CD4-positive, alpha-beta memory T cell (primary cell): ENCODE measurements around the gene XXYLT1. TPM values are rescaled to one million over a fixed set of nuclear protein-coding genes. Genes with fewer than 3 reads are reported as not detected.

Experiments
- CTCF ChIA-PET: fragments of 350-600 bp; sonication (Branson Sonifier 250); formaldehyde crosslinking; loops from one replicate; lab custom pipeline; 2021; ENCODE audit warnings: inconsistent platforms; ENCODE audit not compliant: partially characterized antibody; lab: Charles Lee
- POLR2A ChIA-PET: fragments of 350-600 bp; sonication (Branson Sonifier 250); formaldehyde crosslinking; loops from one replicate; lab custom pipeline; 2021; ENCODE audit not compliant: partially characterized antibody; lab: Charles Lee
- DNase-seq, 5 donors: peaks; one replicate each; pipeline versions ENCODE4 v3.0.0 to v3.0.0-alpha.2; 2020 to 2022; ENCODE audit warnings: mixed read lengths in 1 of 5
- H3K27ac ChIP-seq: one replicate; pipeline ENCODE4 v1.7.0; 2013; ENCODE audit warnings: low read depth, low read length
- H3K27me3 ChIP-seq: 2 replicates; pipeline ENCODE4 v1.7.0; 2013; ENCODE audit warnings: mild to moderate bottlenecking, low read length, moderate library complexity; ENCODE audit not compliant: insufficient read depth
- H3K36me3 ChIP-seq: 2 replicates; pipeline ENCODE4 v1.7.0; 2013; ENCODE audit warnings: mild to moderate bottlenecking, low read length, moderate library complexity; ENCODE audit not compliant: insufficient read depth
- H3K4me1 ChIP-seq: 2 replicates; pipeline ENCODE4 v1.7.0; 2013; ENCODE audit warnings: mild to moderate bottlenecking, low read length, moderate library complexity; ENCODE audit not compliant: insufficient read depth
- H3K4me3 ChIP-seq, 2 donors: one replicate each; pipeline ENCODE4 v1.7.0; 2013; ENCODE audit warnings: low read length in 2 of 2, mild to moderate bottlenecking in 1 of 2
- H3K9me3 ChIP-seq, 2 donors: one replicate each; pipeline ENCODE4 v1.7.0; 2013; ENCODE audit warnings: low read length in 2 of 2, control low read depth in 1 of 2; ENCODE audit not compliant: control insufficient read depth in 1 of 2
- H3K27ac Mint-ChIP-seq, 7 donors: one replicate each; pipeline ENCODE4 v1.8.0; 2020 to 2021; ENCODE audit warnings: mixed read lengths in 7 of 7, mild to moderate bottlenecking in 6 of 7, inconsistent platforms in 3 of 7, moderate library complexity in 3 of 7
- H3K27me3 Mint-ChIP-seq, 2 donors: one replicate each; pipeline ENCODE4 v1.8.0; 2020 to 2021; ENCODE audit warnings: mixed read lengths in 2 of 2
- H3K36me3 Mint-ChIP-seq, 2 donors: one replicate each; pipeline ENCODE4 v1.8.0; 2020 to 2021; ENCODE audit warnings: mixed read lengths in 2 of 2, inconsistent platforms in 1 of 2, mild to moderate bottlenecking in 1 of 2
- H3K4me1 Mint-ChIP-seq, 4 donors: one replicate each; pipeline ENCODE4 v1.8.0; 2020 to 2021; ENCODE audit warnings: mixed read lengths in 4 of 4, mild to moderate bottlenecking in 1 of 4
- H3K4me3 Mint-ChIP-seq, 8 donors: one replicate each; pipeline ENCODE4 v1.8.0; 2020 to 2021; ENCODE audit warnings: mixed read lengths in 8 of 8, mild to moderate bottlenecking in 7 of 8, moderate library complexity in 6 of 8, inconsistent platforms in 3 of 8
- H3K9me3 Mint-ChIP-seq, 8 donors: one replicate each; pipeline ENCODE4 v1.8.0; 2020 to 2021; ENCODE audit warnings: mixed read lengths in 8 of 8, mild to moderate bottlenecking in 5 of 8, inconsistent platforms in 3 of 8, moderate library complexity in 1 of 8
- intact Hi-C: fragments of 100-400 bp; cut with micrococcal nuclease; formaldehyde crosslinking; loops from one replicate; pipeline ENCODE4 v1.15.1; 2023
- polyA plus RNA-seq, 2 donors: library from polyadenylated mRNA; unstranded; fragments of 300-500 nt; fragmentation: Illumina TruSeq; gene quantifications; one replicate each; pipeline ENCODE4 v1.2.3, GENCODE V29; 2021
- total RNA-seq, 2 experiments: library from RNA; stranded (reverse); gene quantifications; one replicate each; pipeline ENCODE4 v1.2.3, GENCODE V29; 2021

Gene XXYLT1
- total and polyA plus RNA-seq, 4 experiments from 2014 or later: 3.9 to 6.3 (median 4.3) TPM

- Histone ChIP-seq H3K27me3 (no peaks in the 10 kb centered on the region), H3K9me3 (no peaks in the 10 kb centered on the region), H3K4me1 (peaks cover 18% of the 10 kb centered on the region), H3K36me3 (no peaks in the 10 kb centered on the region), H3K27ac (no peak overlapping the region), H3K4me3 (no peak overlapping the region)
- intact Hi-C loops: no loop called here
- Mint-ChIP-seq H3K36me3 (peaks cover 4 to 11% of the 10 kb centered on the region in 2 donors), H3K27me3 (no peaks in the 10 kb centered on the region), H3K4me1 (peaks cover 5 to 19% (median 14%) of the 10 kb centered on the region in 4 donors), H3K4me3 (no peak overlapping the region), H3K27ac (peak overlapping the region in 2 of 7 donors; percentile 31 to 47), H3K9me3 (no peaks in the 10 kb centered on the region)
- ChIA-PET POLR2A (no interaction called here), CTCF (interaction anchor here (1.1 to 6.5 kb wide), 8 partner anchors 12 to 592 kb away, joined by 3 to 112 read pairs (median 4); no protein-coding TSS in a partner anchor)
- no peak for DNase-seq
These were observed 3.5 kb upstream of the XXYLT1 start for GRCh38 chr3:195274259-195274966.

GRCh38 chr3:195271410-195272243, 668 bp upstream of the XXYLT1 start:
- CTCF ChIA-PET: interaction anchor here (0.6 to 6.5 kb wide), 50 partner anchors 8 to 644 kb away, joined by 3 to 112 read pairs (median 4); partner anchors contain the start of genes ACAP2, LSG1, PPP1R2 and TNK2

DNA sequence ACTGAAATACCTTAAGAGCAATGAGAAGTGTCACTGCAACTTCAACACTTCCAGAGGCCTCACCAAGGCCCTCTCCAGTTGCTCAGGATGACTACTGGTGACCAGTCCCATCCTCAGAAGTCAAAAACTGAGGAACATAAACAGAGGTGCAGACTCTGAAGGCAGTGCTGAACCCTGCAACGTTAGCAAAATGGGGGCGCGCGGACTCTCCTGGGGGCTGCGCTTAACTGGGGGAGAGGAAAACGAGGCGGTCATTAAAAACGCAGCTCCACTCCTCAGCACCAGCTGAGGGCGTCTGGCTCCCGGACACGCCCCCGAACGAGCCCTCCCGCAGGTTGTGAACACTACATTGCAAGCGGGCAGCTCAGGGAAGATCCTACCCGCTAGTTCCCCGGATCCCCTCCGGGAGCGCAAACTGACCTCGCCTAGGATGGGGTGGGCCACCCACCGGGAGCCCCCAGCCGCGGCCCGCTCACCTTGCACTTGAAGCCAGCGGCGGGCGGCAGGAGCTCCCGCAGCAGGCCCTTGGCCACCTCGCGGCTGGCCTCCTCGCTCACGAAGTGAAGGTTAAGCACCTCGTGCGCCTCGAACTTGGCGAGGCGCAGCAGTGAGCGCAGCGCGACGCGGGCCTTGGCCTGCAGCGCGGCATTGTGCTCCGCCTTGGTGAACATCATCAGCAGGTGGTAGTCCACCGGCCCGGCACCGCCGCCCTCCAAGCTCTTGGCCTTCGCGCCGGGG, 711 bp downstream of the XXYLT1 start:
- Histone ChIP-seq H3K4me1 (peaks cover 25% of the 10 kb centered on the region), H3K9me3 (no peaks in the 10 kb centered on the region), H3K27me3 (no peaks in the 10 kb centered on the region), H3K4me3 (peak overlapping the region; percentile 36 to 82), H3K27ac (peak overlapping the region; percentile 55), H3K36me3 (no peaks in the 10 kb centered on the region)
- peak in 1 of 5 donors; percentile 28 for DNase-seq
- H3K9me3 Mint-ChIP-seq: no peaks in the 10 kb centered on the region
- H3K36me3 Mint-ChIP-seq: peaks cover 0 to 8% of the 10 kb centered on the region in 2 donors
- ChIA-PET POLR2A (interaction anchor here (0.7 to 3.6 kb wide), 20 partner anchors 8 to 686 kb away, joined by 3 to 33 read pairs (median 5); partner anchors contain the start of genes ACAP2, FAM43A, LSG1 and PPP1R2), CTCF (interaction anchor here (0.7 to 6.5 kb wide), 24 partner anchors 9 to 643 kb away, joined by 3 to 112 read pairs (median 10); partner anchors contain the start of genes ACAP2, LSG1 and PPP1R2)
- H3K27ac Mint-ChIP-seq: peak overlapping the region; percentile 12 to 81 (median 74)
- peaks cover 10 to 29% (median 23%) of the 10 kb centered on the region in 4 donors for H3K4me1 Mint-ChIP-seq
- H3K27me3 Mint-ChIP-seq: no peaks in the 10 kb centered on the region
- H3K4me3 Mint-ChIP-seq: peak overlapping the region; percentile 80 to 89 (median 84)
- intact Hi-C loops: loop anchor here (2.0 kb wide), 2 partner anchors 281 to 645 kb away; no protein-coding TSS in a partner anchor

More at GRCh38 chr3:195271410-195272243, 668 bp upstream of the XXYLT1 start:
- Mint-ChIP-seq H3K9me3 (no peaks in the 10 kb centered on the region), H3K4me1 (peaks cover 10 to 29% (median 23%) of the 10 kb centered on the region in 4 donors), H3K27ac (peak overlapping the region; percentile 77 to 94 (median 93)), H3K4me3 (peak overlapping the region; percentile 85 to 93 (median 87)), H3K27me3 (no peaks in the 10 kb centered on the region), H3K36me3 (peaks cover 0 to 2% of the 10 kb centered on the region in 2 donors)
- intact Hi-C loops: loop anchor here (1.0 to 2.0 kb wide), 7 partner anchors 11 to 643 kb away; partner anchors contain the start of gene ACAP2
- POLR2A ChIA-PET: interaction anchor here (0.8 to 3.6 kb wide), 23 partner anchors 10 to 637 kb away, joined by 3 to 33 read pairs (median 5); partner anchors contain the start of genes ACAP2, FAM43A, LSG1 and PPP1R2
- no peaks in the 10 kb centered on the region for H3K36me3 ChIP-seq
- peak; percentile 84 to 87 (median 84) for DNase-seq
- H3K27ac ChIP-seq: peak overlapping the region; percentile 55
- no peaks in the 10 kb centered on the region for H3K9me3 ChIP-seq
- peaks cover 25% of the 10 kb centered on the region for H3K4me1 ChIP-seq
- no peaks in the 10 kb centered on the region for H3K27me3 ChIP-seq
- peak overlapping the region; percentile 82 to 90 for H3K4me3 ChIP-seq

- H3K4me3 Mint-ChIP-seq: peak overlapping the region; percentile 80 to 89 (median 84)
- peak overlapping the region; percentile 36 to 82 for H3K4me3 ChIP-seq
- no peak for DNase-seq
- no peaks in the 10 kb centered on the region for H3K36me3 ChIP-seq
- H3K9me3 Mint-ChIP-seq: no peaks in the 10 kb centered on the region
- peak overlapping the region in 6 of 7 donors; percentile 4 to 81 (median 62) for H3K27ac Mint-ChIP-seq
- POLR2A ChIA-PET: interaction anchor here (1.1 to 3.6 kb wide), 14 partner anchors 8 to 686 kb away, joined by 3 to 33 read pairs (median 14); partner anchors contain the start of genes ACAP2, FAM43A, LSG1 and PPP1R2
- H3K27me3 Mint-ChIP-seq: no peaks in the 10 kb centered on the region
- H3K27ac ChIP-seq: no peak overlapping the region
- intact Hi-C loops: loop anchor here (2.0 kb wide), 2 partner anchors 281 to 645 kb away; no protein-coding TSS in a partner anchor
- peaks cover 10 to 29% (median 23%) of the 10 kb centered on the region in 4 donors for H3K4me1 Mint-ChIP-seq
- CTCF ChIA-PET: interaction anchor here (1.1 to 6.5 kb wide), 16 partner anchors 8 to 638 kb away, joined by 3 to 112 read pairs (median 21); partner anchors contain the start of genes ACAP2, LSG1 and PPP1R2
- peaks cover 25% of the 10 kb centered on the region for H3K4me1 ChIP-seq
- no peaks in the 10 kb centered on the region for H3K27me3 ChIP-seq
- peaks cover 0 to 8% of the 10 kb centered on the region in 2 donors for H3K36me3 Mint-ChIP-seq
- no peaks in the 10 kb centered on the region for H3K9me3 ChIP-seq
These were observed 1.4 kb downstream of the XXYLT1 start for GRCh38 chr3:195269375-195270078.

GRCh38 chr3:195268576-195269309, 2.2 kb downstream of the XXYLT1 start:
- POLR2A ChIA-PET: interaction anchor here (1.4 to 3.6 kb wide), 5 partner anchors 274 to 597 kb away, joined by 4 to 31 read pairs (median 17); partner anchors contain the start of genes LSG1 and PPP1R2
- peak overlapping the region in 1 of 7 donors; percentile 57 for H3K27ac Mint-ChIP-seq
- Histone ChIP-seq H3K27ac (no peak overlapping the region), H3K9me3 (no peaks in the 10 kb centered on the region), H3K27me3 (no peaks in the 10 kb centered on the region), H3K4me3 (no peak overlapping the region), H3K36me3 (no peaks in the 10 kb centered on the region), H3K4me1 (peaks cover 25% of the 10 kb centered on the region)
- H3K4me1 Mint-ChIP-seq: peaks cover 10 to 29% (median 22%) of the 10 kb centered on the region in 4 donors
- peaks cover 0 to 8% of the 10 kb centered on the region in 2 donors for H3K36me3 Mint-ChIP-seq
- no peaks in the 10 kb centered on the region for H3K27me3 Mint-ChIP-seq
- DNase-seq: no peak
- peak overlapping the region in 6 of 8 donors; percentile 22 to 87 (median 72) for H3K4me3 Mint-ChIP-seq
- intact Hi-C loops: no loop called here
- CTCF ChIA-PET: interaction anchor here (1.3 to 6.5 kb wide), 8 partner anchors 7 to 597 kb away, joined by 4 to 112 read pairs (median 28); partner anchors contain the start of genes ACAP2 and LSG1
- H3K9me3 Mint-ChIP-seq: no peaks in the 10 kb centered on the region
